ENCODE results near the gene TTC16.

- no peak for TF ChIP-seq CTCF (IDR thresholded peaks at IDR 0.05)
- TF ChIP-seq EZH2 (IDR thresholded peaks at IDR 0.05; ENCODE audit: borderline replicate concordance, insufficient read depth, low read depth, low read length, poor library complexity, severe bottlenecking) = no peak
Observed at GRCh38 chr9:127698386-127698785, 17.5 kb upstream of the TTC16 start.
